Stimulated activated CD4-positive, alpha-beta T cell treated with anti-CD3 and anti-CD28 coated beads, Interleukin-2, amount 100 ng/mL, for 4 hours (primary cell): ENCODE measurements around the gene BRAP.
"Not testable (repeated sequence)": the region's sequence is repeated elsewhere in the genome, so short reads cannot be mapped to it uniquely, and the experiment has no call there.

ENCODE experiments used
- DNase-seq: peaks from one replicate; pipeline ENCODE4 v3.0.0-alpha.2; 2020; ENCODE audit warnings: low read depth

Gene BRAP, protein sequence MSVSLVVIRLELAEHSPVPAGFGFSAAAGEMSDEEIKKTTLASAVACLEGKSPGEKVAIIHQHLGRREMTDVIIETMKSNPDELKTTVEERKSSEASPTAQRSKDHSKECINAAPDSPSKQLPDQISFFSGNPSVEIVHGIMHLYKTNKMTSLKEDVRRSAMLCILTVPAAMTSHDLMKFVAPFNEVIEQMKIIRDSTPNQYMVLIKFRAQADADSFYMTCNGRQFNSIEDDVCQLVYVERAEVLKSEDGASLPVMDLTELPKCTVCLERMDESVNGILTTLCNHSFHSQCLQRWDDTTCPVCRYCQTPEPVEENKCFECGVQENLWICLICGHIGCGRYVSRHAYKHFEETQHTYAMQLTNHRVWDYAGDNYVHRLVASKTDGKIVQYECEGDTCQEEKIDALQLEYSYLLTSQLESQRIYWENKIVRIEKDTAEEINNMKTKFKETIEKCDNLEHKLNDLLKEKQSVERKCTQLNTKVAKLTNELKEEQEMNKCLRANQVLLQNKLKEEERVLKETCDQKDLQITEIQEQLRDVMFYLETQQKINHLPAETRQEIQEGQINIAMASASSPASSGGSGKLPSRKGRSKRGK

DNA sequence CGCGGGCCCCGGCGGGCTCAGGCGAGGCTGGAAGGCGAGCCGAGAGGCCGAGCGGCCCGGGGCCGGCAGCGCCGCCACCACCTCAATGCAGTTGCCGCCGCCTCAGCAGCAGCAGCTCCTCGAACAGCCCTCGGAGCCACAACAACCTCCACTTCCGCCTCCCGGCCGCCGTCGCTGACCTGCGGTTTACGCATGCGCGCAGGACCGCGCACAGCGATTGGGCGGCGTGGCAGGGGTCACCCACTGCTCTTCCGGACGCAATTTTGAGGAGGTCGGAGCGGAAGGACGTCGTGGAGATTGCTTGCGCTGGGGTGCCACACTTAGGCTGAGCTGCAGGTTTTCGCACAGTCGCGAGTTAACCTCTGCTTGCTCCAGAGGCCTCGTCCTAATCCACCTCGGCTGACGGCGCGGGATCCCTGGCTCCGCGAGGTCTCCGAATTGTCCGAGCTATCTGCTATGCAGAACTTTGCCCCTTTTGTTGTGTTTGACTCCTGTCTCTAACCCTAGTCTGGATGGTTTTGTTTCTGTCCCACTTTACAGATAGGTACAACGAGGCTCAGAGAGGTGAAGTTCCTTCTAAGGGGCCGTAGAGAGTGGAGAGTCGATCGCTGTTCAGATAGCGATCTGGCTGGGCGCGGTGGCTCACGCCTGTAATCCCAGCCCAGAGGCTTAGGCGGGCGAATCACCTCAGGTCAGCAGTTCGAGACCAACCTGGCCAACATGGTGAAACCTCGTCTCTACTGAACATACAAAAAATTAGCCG lies at the start of gene BRAP, which contains the start of gene ACAD10:
Gene BRAP, minus strand, starts transcription at position 146 of the 763 bp plus-strand sequence. CDS start 164 bp downstream, outside the sequence.
Gene ACAD10, plus strand, starts transcription at position 243 of the 763 bp plus-strand sequence. CDS start 6,657 bp downstream, outside the sequence.
- DNase-seq, result peak; percentile 84

DNA sequence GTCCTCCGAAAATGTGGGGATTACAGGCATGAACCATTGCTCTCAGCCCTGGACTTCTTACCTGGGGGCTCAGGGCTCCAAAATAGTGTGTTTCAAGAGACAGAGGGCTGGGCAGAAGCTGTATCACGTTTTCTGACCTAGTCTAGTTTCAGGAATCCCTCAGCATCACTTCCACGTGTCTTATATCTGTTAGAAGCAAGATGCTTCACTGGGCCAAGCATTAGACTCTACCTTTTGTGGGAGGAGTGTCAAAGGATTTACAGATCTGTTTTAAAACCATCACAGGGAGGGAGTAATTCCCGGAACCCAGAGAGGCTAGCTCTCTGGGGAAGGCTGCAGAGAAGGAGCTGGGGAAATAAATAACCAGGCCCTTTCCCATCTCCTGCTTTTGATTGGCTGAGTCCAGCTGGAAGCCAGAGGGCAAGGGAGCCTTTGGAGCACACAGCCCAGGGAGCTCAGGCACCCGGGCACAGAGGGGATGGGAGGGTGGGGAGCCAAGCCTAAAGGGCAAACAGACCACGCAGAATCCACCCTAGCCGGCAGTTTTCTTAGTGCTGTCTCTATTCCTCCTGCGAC lies 47.7 kb upstream of the BRAP start:
- no peak for DNase-seq

DNA sequence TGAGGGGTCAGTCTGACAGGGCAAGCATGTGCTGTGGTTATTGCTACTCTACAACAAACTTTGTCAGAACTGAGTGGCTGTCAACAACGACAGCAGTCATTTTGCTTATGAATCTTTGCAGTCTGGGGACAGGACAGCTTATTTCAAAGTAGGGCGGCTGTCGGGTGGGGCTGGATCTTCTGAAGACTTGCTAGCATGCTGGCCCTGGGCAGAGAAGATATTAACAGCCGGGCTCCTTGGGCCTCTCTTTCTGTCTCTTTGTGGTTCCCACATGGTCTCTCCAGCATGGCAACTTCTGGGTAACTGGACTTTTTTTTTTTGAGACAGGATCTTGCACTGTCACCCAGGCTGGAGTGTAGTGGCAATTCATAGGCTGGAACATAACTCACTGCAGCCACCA lies 47.0 kb upstream of the BRAP start:
- DNase-seq, result no peak

DNA sequence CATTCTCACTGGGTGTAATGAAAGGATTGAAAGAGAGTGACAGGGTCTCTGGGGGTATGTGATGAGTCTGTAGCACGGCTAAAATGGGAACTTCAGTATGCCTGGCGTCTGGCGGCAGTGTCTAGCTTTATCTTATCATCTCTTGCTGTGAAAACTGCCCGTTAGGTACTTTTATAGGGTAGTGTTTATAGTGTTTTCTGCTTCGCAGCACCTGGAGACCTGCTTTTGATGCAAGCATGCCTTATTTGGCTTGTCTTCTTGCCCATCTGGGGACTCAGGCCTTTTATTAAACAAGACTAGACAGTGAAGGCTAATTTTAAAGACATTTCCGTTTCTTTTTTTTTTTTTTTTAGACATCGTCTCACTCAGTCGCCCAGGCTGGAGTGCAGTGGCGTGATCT lies 44.7 kb upstream of the BRAP start:
- no peak for DNase-seq

DNA sequence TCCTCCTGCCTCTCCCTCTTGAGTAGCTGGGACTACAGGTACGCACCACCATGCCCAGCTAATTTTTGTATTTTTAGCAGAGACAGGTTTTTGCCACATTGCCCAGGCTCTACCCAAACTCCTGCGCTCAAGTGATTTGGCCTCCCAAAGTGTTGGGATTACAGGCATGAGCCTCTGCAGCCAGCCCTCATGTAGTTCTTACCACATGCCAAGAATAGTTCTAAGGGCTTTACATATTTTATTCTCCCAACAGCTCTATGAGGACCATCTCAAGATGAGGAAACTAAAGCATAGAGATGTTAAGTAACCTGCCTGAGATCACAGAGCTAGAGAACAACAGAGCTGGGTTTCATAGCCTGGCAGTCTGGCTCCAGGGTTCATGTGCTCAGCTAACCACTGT lies 43.0 kb upstream of the BRAP start:
- no peak for DNase-seq

DNA sequence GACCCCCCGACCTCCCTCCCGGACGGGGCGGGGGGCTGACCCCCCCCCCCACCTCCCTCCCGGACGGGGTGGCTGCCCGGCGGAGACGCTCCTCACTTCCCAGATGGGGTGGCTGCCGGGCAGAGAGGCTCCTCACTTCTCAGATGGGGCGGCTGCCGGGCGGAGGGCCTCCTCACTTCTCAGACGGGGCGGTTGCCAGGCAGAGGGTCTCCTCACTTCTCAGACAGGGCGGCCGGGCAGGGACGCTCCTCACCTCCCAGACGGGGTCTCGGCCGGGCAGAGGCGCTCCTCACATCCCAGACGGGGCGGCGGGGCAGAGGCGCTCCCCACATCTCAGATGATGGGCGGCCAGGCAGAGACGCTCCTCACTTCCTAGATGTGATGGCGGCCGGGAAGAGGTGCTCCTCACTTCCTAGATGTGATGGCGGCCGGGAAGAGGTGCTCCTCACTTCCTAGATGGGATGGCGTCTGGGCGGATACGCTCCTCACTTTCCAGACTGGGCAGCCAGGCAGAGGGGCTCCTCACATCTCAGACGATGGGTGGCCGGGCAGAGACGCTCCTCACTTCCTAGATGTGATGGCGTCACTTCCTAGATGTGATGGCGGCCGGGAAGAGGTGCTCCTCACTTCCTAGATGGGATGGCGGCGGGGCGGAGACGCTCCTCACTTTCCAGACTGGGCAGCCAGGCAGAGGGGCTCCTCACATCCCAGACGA lies 38.0 kb upstream of the BRAP start:
- not testable (repeated sequence) for DNase-seq

DNA sequence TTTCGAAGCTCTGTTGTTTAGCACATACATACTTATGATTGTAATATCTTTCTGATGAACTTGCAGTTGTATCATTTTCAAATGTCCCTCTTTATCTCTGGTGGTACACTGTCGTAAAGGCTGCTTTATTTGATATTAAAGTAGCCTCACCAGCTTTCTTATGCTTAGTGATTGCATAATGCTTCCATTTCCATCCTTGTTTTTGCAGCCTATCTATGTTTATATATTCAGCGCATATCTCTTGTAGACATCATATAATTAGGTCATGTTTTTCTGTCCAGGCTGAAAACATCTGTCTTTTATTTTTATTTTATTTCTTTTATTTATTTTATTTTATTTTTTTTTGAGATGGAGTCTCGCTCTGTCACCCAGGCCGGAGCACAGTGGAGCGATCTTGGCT lies 34.7 kb upstream of the BRAP start:
- DNase-seq, result no peak

DNA sequence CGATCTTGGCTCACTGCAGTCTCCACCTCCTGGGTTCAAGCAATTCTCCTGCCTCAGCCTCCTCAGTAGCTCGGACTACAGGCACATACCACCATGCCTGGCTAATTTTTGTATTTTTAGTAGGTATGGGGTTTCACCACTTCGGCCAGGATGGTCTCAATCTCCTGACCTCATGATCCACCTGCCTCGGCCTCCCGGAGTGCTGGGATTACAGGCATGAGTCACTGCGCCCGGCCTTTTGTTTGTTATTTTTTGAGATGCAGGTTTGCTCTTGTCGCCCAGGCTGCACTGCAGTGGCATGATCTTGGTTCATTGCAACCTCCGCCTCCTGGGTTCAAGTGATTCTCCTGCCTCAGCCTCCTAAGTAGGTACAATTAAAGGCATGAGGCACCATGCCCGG lies 33.6 kb upstream of the BRAP start:
- DNase-seq, result not testable (repeated sequence)

DNA sequence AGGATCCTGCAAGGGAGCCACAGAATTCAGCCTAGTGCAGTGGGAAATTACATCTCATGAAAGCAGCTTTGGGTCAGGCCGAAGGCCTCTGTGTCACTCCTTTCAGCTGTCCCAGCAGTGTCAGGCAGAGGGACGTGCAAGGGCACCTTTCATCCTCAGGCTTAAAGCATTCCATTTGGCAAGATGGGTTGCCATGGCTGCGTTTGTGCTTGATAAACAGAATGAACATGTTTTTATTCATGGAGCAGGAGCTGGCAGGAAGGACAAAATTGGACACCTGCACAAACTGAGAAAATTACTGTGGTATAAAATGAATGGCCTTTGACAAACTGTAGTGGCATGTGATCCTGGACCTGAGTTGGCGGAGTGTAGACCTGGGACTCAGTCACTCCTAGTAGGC lies 29.5 kb upstream of the BRAP start:
- DNase-seq, result no peak

DNA sequence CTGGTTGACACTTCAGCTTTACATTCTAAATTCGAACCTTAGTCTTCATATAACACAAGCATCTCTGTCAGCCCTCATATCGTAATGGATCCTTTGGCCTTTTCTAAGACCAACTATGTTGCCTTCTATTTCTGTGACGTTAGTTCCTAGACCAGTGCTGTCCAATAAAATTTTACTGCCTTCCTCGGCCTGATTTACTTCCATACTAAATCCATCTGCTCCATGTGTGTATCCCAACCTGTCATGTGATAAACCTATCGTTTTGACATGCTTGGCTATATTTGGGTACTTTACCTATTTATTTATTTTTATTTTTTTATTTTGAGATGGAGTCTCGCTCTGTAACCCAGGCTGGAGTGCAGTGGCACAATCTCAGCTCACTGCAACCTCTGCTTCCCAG lies 20.4 kb upstream of the BRAP start:
- DNase-seq, result no peak

DNA sequence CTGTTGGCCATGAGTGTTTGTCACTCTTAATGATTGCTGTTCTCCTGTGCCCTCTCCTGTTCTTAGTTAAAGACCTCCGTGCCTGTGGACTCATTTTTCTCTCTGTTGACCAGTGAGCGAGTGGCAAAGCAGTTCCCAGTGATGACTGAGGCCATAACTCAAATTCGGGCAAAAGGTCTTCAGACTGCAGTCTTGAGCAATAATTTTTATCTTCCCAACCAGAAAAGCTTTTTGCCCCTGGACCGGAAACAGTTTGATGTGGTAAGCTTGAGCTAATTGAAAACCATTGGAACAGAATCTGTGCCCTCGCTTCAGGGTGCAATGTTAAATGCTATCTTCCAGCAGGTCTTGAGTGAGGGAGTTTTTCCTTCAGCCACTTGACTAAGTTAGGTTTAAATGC lies 19.9 kb upstream of the BRAP start:
- DNase-seq, result no peak

DNA sequence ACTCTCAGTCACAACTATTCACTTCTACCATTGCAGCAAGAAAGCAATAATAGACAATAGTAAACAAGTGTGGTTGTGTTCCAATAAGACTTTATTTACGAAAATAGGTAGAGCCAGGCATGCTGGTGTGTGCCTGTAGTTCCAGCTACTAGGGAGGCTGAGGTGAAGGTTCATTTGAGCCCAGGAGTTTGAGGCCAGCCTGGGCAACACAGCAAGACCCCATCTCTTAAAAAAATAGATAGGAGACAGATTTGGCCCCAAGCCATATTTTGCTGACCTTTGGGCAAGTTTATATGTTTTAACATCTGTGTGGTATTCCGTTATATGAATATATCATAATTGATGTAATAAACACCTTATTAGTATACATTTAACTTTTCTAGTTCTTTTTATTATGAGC lies 14.2 kb upstream of the BRAP start:
- DNase-seq, result no peak

DNA sequence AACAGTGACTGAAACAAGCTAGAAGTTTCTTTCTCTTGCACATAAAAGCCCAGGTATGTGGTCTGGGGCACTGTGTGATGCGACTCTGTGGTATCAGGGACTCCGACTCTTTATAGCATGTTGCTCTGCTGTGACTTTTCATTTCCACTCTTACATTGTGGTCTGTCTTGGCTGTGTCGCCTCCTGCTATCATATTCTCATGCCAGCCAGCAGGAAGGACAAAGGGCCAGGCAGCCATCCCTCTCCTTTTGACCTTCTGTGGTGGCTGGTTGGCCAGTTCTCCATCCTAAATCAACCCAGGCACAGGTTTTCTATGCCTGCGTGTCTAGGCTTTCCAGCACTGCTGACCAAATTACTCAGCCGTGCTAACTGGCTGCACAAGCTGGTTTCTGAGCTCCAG lies 8.1 kb upstream of the BRAP start:
- DNase-seq, result no peak

DNA sequence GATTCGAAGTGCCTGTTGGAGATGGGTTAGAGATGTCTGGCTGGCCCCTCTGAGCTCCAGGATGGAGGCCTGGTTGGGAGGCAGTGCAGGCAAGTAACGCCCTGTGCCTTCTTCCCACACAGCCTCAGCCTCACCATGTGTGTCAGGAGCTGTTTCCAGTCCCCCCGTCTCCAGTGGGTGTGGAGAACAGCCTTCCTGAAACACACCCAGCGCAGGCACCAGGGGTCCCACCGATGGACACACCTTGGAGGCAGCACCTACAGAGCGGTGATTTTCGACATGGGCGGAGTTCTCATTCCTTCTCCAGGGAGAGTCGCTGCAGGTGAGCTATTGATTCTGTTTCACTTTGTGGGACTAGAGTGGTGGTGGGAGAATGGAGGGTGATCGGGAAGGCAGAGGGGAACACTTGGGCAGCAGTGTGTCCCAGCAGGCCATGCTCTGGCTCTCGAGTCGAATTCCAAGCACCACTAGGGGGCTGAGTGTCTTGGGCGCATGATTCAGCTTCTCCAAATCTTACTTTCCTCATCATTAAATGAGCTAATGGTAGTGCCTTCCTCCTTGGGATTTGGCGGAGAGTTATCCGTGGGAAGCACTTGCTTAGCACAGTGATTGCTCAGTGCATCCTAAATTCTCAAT lies 6.9 kb upstream of the BRAP start:
- no peak for DNase-seq

DNA sequence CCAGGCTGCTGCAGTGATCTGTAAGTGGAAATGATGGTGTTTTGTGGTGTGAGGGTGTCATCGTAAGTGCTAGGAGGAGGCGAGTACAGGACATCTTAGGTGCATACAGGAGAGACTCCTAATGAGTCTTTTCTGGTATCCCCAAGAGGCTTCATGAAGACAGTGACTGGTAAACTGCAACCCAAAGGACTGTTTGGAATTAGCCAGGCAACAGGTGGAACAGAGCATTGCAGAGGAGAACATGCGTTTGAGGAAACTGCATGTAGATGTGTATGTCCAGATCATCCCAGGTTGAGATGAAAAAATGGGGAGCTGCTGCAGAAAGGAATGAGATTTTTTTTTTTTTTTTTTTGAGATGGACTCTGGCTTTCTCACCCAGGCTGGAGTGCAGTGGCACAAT lies 5.5 kb upstream of the BRAP start:
- no peak for DNase-seq

DNA sequence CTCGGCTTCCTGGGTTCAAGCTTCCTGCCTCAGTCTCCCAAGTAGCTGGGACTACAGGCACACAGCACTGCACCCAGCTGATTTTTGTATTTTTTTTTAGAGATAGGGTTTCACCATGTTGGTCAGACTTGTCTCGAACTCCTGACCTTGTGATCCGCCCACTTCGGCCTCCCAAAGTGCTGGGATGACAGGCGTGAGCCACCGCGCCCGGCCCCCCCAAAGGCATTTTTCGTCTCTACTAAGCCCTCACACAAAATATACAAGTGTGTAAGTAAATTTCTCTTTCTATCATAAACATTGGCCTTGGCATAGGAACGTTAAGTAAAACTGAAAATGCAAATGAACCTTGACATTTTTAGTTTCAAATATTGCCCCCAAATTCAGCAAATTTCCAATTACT lies 2.2 kb upstream of the BRAP start:
- no peak for DNase-seq

DNA sequence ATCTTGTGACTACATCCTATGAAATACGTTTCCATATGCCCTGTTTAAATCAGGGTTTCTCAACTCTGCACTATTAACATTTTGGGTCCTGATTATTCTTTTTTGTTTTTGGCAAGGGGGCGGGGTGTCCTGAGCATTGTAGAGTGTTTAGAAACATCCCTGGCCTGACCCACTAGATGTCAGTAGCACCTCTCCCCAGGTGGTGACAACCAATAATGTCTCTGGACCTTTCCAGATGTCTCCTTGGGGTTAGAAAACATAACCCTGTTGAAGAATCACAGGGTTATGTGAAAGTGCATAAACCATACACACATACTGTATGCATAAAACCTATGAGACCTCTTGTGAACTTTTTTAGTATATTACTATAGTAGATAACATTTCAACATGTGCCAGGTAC lies 1.5 kb upstream of the BRAP start:
- DNase-seq, result no peak

DNA sequence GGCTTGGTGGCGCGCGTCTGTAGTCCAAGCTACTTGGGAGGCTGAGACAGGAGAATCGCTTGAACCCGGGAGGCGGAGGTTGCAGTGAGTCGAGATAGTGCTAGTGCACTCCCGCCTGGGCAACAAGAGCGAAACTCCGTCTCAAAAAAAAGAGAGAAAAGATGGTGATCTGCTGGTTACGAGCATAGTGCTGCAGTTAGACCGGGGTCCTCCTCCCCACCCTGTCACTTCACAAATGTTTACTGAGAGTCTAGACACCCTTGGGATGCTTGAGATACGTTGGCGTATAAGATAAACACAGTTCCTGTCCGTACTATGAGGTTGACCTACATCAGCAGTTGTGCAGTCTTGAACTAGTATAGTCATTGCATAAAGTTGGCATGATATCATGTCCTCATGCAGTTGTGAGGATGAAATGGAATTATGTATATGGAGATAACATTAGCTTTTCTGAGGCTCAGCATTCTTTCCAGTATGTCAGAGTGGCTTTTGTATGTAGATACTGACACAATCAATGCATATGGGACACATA lies 884 bp upstream of the BRAP start:
- DNase-seq, result no peak

DNA sequence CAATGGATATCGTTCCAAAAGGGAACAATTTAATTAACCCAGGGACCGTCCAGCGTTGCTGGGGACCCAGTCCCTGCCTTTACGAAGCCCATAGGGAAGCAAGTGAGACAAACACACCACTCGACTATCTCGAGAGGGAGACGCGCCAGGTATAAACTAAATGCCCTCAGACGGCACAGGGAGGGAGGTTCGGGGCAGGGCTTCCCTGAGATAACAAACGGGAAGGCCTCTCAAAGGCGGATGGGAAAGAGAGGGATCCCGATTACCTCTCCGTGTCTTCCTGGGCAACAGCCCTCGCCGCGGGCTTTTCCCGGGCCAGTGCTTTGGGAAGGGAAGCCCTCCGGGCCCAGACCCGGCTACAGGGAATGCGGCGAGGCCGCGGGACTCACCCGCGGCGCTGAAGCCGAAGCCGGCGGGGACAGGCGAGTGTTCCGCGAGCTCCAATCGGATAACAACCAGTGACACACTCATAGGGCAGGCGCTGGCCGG lies 390 bp downstream of the BRAP start:
- DNase-seq, result no peak

DNA sequence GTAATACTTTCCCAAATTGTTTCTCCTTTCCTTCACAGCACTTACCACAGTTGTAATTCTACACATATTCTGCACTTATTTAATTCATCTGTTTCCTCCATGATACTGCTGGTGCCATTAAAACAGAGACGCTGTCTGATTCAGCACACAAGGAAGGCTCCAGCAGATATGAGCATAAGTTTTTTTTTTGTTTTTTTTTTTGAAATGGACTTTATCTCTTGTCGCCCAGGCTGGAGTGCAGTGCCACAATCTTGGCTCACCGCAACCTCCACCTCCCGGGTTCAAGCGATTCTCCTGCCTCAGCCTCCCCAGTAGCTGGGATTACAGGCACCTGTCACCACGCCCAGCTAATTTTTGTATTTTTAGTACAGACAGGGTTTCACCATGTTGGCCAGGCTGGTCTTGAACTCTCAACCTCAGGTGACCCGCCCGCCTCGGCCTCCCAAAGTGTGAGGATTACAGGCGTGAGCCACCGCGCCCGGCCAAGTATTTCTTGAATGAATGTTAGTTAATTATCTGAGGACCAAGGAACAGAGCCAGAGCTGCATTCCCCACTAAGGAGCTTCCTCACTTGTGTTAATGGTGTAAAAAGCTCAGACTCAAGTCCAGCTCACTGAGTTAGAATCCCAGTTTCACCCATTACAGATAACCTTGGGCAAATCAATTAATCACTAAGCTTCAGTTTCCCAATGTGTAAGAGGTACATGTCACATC lies 1.1 kb downstream of the BRAP start:
- not testable (repeated sequence) for DNase-seq
